ENCODE results near the gene AREG.

The AREG gene

DNA sequence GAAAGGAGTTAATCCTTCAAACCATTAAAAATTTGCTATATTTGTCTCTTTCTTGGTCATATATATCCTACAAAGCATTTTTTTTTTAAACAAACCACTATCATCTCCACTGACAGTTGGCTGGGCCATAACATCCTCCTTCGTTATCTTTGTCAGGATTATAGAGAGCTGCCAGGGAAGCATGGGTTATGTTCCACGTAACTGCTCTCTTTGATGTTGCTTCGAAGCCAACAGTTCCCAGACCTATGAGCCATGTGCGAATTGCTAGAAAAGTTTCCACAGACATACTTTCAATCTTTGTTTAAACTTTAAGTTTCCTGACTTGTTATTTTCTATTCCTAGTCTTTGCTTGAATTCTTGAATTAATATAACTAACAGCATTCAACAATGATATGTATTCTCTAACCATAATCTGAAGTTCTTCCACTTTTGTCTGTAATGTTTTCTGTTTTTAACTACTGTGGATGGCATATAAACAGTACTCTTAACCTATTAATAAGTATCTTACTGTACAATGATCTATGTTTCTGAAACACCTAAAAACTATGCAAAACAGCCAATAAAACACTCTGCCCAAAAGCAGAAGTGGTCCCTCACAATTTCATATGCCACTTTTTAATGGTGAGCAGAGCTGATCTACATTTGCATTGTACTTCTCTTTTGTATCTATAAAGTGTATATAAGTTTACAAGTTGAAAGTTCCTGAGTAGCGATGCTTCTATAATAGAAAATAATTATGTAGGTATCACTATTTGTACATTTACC lies 42.1 kb upstream of the AREG start:
- Histone ChIP-seq H3K27ac (no peak overlapping the region), H3K9me3 (ENCODE audit: severe bottlenecking) (no peaks in the 10 kb centered on the region), H3K36me3 (no peaks in the 10 kb centered on the region), H3K27me3 (ENCODE audit: insufficient read depth, low read depth, severe bottlenecking) (no peaks in the 10 kb centered on the region), H3K4me3 (ENCODE audit: low read depth, low read length) (no peak overlapping the region)
- TF ChIP-seq, protein P1, sequence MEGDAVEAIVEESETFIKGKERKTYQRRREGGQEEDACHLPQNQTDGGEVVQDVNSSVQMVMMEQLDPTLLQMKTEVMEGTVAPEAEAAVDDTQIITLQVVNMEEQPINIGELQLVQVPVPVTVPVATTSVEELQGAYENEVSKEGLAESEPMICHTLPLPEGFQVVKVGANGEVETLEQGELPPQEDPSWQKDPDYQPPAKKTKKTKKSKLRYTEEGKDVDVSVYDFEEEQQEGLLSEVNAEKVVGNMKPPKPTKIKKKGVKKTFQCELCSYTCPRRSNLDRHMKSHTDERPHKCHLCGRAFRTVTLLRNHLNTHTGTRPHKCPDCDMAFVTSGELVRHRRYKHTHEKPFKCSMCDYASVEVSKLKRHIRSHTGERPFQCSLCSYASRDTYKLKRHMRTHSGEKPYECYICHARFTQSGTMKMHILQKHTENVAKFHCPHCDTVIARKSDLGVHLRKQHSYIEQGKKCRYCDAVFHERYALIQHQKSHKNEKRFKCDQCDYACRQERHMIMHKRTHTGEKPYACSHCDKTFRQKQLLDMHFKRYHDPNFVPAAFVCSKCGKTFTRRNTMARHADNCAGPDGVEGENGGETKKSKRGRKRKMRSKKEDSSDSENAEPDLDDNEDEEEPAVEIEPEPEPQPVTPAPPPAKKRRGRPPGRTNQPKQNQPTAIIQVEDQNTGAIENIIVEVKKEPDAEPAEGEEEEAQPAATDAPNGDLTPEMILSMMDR (IDR thresholded peaks at IDR 0.05; ENCODE audit: low read depth, low read length) = no peak
- DNase-seq = no peak

DNA sequence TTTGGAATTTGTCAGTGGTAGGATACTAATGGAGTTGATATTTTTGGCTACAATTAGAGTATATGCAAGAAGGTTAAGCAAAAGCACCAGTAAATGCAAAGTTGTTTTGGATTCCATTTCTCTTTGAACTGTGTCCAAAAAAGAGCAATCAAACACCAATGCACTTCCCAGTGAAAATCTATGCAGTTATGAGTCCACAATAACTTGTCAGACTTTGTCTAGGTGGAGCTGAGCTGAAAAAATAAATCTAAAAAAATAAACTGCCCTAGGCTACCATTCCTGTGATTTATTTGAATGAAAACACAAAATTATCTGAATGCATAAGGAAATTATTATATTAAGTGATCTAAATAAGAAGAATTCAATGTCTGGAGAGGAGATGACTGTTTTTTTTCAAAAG lies 37.0 kb upstream of the AREG start:
- TF ChIP-seq, protein P1 (IDR thresholded peaks at IDR 0.05; ENCODE audit: low read depth, low read length) = no peak
- H3K4me3 ChIP-seq (ENCODE audit: low read depth, low read length) = no peak overlapping the region
- H3K27me3 ChIP-seq (ENCODE audit: insufficient read depth, low read depth, severe bottlenecking) = no peaks in the 10 kb centered on the region
- H3K9me3 ChIP-seq (ENCODE audit: severe bottlenecking) = no peaks in the 10 kb centered on the region
- no peaks in the 10 kb centered on the region for H3K36me3 ChIP-seq
- no peak overlapping the region for H3K27ac ChIP-seq
- no peak for DNase-seq

DNA sequence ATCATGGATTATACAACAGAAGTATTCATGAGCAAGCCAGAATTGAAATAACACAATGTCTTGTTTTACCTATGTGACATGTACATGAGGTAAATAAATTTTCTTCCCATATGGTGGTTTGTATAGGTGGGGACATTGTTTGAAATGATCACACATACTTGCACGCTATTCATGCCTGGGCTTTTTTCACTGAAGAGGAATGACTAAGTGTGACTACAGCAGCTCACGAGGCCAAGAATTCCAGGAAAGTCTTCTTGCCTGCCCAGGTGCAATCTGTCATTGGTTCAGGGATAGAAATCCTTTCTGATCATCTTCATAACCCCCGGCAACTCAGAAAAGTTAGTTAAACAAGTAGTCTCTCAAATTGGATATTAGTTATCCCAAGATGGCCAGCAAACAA lies 36.3 kb upstream of the AREG start:
- DNase-seq = no peak

DNA sequence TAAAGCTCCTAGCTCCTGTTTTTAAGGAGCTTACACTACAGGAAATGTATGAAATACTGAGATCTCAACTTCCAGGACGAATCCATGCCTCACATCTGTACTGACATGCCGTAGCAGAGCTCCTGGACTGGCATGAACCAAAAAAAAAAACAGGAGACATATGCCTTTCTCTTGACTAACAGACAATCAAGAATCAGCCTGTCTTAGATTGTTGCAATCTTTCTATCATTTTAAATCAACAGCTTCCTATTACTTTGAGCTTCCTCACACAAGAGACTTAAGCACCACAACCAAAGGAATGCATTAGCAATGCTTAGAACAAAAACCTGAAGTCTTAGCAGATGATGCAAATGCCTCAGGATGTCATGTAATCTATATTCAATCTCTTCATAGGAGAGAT lies 34.7 kb upstream of the AREG start:
- Histone ChIP-seq H3K27ac (no peak overlapping the region), H3K36me3 (no peaks in the 10 kb centered on the region), H3K4me3 (ENCODE audit: low read depth, low read length) (no peak overlapping the region), H3K27me3 (ENCODE audit: insufficient read depth, low read depth, severe bottlenecking) (no peaks in the 10 kb centered on the region), H3K9me3 (ENCODE audit: severe bottlenecking) (no peaks in the 10 kb centered on the region)
- DNase-seq = no peak
- TF ChIP-seq, protein P1 (IDR thresholded peaks at IDR 0.05; ENCODE audit: low read depth, low read length) = no peak

More for the DNA sequence above, 36.3 kb upstream of the AREG start:
- Histone ChIP-seq H3K4me3 (ENCODE audit: low read depth, low read length) (no peak overlapping the region), H3K36me3 (no peaks in the 10 kb centered on the region), H3K27me3 (ENCODE audit: insufficient read depth, low read depth, severe bottlenecking) (no peaks in the 10 kb centered on the region), H3K9me3 (ENCODE audit: severe bottlenecking) (no peaks in the 10 kb centered on the region), H3K27ac (no peak overlapping the region)
- TF ChIP-seq, protein P1 (IDR thresholded peaks at IDR 0.05; ENCODE audit: low read depth, low read length) = no peak

DNA sequence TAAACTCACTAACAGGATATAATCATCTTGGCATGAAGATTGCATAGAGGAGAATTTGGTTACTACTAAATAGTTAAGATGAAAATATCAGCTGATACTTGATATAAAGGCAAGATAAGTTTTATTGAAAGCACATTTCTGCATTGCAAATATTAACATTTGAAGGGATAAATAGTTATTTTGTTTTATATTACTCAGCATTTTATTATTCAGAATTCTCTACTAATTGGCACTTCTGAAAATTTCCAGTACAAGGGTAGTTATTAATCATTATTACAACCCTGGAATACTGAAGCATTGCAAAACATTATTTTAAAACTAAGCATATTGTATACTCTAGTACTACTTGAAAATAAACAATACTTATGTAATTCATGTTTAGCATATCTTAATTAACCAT lies 32.7 kb upstream of the AREG start:
- H3K4me3 ChIP-seq (ENCODE audit: low read depth, low read length) = no peak overlapping the region
- TF ChIP-seq, protein P1 (IDR thresholded peaks at IDR 0.05; ENCODE audit: low read depth, low read length) = no peak
- no peaks in the 10 kb centered on the region for H3K27me3 ChIP-seq (ENCODE audit: insufficient read depth, low read depth, severe bottlenecking)
- no peak for DNase-seq
- no peak overlapping the region for H3K27ac ChIP-seq
- H3K9me3 ChIP-seq (ENCODE audit: severe bottlenecking) = no peaks in the 10 kb centered on the region
- no peaks in the 10 kb centered on the region for H3K36me3 ChIP-seq

DNA sequence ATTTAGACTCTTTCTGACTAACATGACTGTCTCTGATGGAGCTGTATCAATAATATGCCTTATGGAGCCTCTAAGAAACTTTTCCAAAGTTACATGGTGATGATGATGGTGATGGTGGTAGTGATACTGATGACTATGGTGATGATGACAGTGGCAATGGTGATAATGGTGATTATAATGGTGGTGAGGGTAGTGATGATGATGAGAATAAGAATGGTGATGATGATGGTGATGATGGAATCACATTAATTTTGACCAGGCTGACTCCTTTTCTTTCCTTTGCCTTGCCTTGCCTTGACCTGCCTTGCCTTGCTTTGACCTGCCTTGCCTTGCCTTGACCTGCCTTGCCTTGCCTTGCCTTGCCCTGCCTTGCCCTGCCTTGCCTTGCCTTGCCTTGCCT lies 31.7 kb upstream of the AREG start:
- Histone ChIP-seq H3K4me3 (ENCODE audit: low read depth, low read length) (no peak overlapping the region), H3K9me3 (ENCODE audit: severe bottlenecking) (no peaks in the 10 kb centered on the region), H3K27ac (no peak overlapping the region), H3K36me3 (no peaks in the 10 kb centered on the region), H3K27me3 (ENCODE audit: insufficient read depth, low read depth, severe bottlenecking) (no peaks in the 10 kb centered on the region)
- no peak for DNase-seq
- TF ChIP-seq, protein P1 (IDR thresholded peaks at IDR 0.05; ENCODE audit: low read depth, low read length) = no peak

Measured in WERI-Rb-1 (cell line).